Stimulated activated CD4-positive, alpha-beta T cell treated with anti-CD3 and anti-CD28 coated beads, Interleukin-2, amount 100 ng/mL, for 4 hours (primary cell): ENCODE results near the gene NDUFAB1.
"Not testable (repeated sequence)": the region's sequence is repeated elsewhere in the genome, so short reads cannot be mapped to it uniquely, and the experiment has no call there.

ENCODE experiments used
- DNase-seq: peaks from one replicate; pipeline ENCODE4 v3.0.0-alpha.2; 2020; ENCODE audit warnings: low read depth

NDUFAB1 gene

GRCh38 chr16:23595951-23596720 lies at the start of gene NDUFAB1:
NDUFAB1 (minus strand) TSS chr16:23596316; CDS start chr16:23596290, 26 bp downstream.
- DNase-seq = peak; percentile 85

- DNase-seq = no peak
Measured at GRCh38 chr16:23642246-23642774, 46.2 kb upstream of the NDUFAB1 start.

GRCh38 chr16:23640931-23641765 lies 45.0 kb upstream of the NDUFAB1 start, which contains the start of the genes DCTN5 and PALB2:
DCTN5 (plus strand) TSS chr16:23641466; CDS start chr16:23641543, 77 bp downstream.
PALB2 (minus strand) TSS chr16:23641310; CDS start chr16:23641157, 153 bp downstream.
- peak; percentile 77 for DNase-seq

- peak; percentile 35 for DNase-seq
Measured at GRCh38 chr16:23640615-23640930, 44.5 kb upstream of the NDUFAB1 start.

GRCh38 chr16:23635958-23636357 lies 39.8 kb upstream of the NDUFAB1 start:
- DNase-seq = no peak

- no peak for DNase-seq
Measured at GRCh38 chr16:23634461-23635036, 38.4 kb upstream of the NDUFAB1 start.

GRCh38 chr16:23631874-23632273 lies 35.8 kb upstream of the NDUFAB1 start:
- DNase-seq = not testable (repeated sequence)

- no peak for DNase-seq
Measured at GRCh38 chr16:23629516-23629915, 33.4 kb upstream of the NDUFAB1 start.

GRCh38 chr16:23624092-23624491 lies 28.0 kb upstream of the NDUFAB1 start:
- no peak for DNase-seq

GRCh38 chr16:23615805-23616204 lies 19.7 kb upstream of the NDUFAB1 start:
- DNase-seq = no peak

GRCh38 chr16:23611936-23612335 lies 15.8 kb upstream of the NDUFAB1 start:
- DNase-seq = no peak

- DNase-seq = not testable (repeated sequence)
Measured at GRCh38 chr16:23610905-23611304, 14.8 kb upstream of the NDUFAB1 start.

GRCh38 chr16:23609929-23610328 lies 13.8 kb upstream of the NDUFAB1 start:
- DNase-seq = no peak

- no peak for DNase-seq
Measured at GRCh38 chr16:23608194-23608593, 12.1 kb upstream of the NDUFAB1 start.

GRCh38 chr16:23607726-23608125 lies 11.6 kb upstream of the NDUFAB1 start:
- DNase-seq = no peak

- DNase-seq = no peak
Measured at GRCh38 chr16:23597003-23597756, 1.1 kb upstream of the NDUFAB1 start.

- no peak for DNase-seq
Measured at GRCh38 chr16:23595246-23595950, 718 bp downstream of the NDUFAB1 start.

GRCh38 chr16:23594186-23594585 lies 1.9 kb downstream of the NDUFAB1 start:
- no peak for DNase-seq

- no peak for DNase-seq
Measured at GRCh38 chr16:23590181-23590580, 5.9 kb downstream of the NDUFAB1 start.

- DNase-seq = no peak
Measured at GRCh38 chr16:23587726-23588125, 8.4 kb downstream of the NDUFAB1 start.
